Caco-2 (cell line): ENCODE data around the gene ZNF528. TPM values are rescaled to one million over a fixed set of nuclear protein-coding genes. Genes with fewer than 3 reads are reported as not detected.

Experiments
- BruUV-seq: library from RNA; stranded (reverse); fragments of 400-500 nt; replicated peaks from 2 replicates; lab custom pipeline; 2021; lab: Mats Ljungman, UMichigan
- CTCF ChIA-PET: fragments of 300-600 bp; sonication (Branson Sonifier 250); formaldehyde crosslinking; loops from one replicate; lab custom pipeline; 2022; ENCODE audit warnings: antibody characterized with exemption; lab: Charles Lee
- POLR2A ChIA-PET: fragments of 300-600 bp; sonication (Branson Sonifier 250); formaldehyde crosslinking; loops from one replicate; lab custom pipeline; 2022; ENCODE audit warnings: antibody characterized with exemption; lab: Charles Lee
- DNase-seq, 2 experiments: peaks; one replicate each; pipeline versions ENCODE4 v3.0.0 to v3.0.0-alpha.2; 2020 to 2022
- H3K27me3 ChIP-seq: replicated peaks from 2 replicates; pipeline ENCODE4 v1.6.0; 2011; ENCODE audit warnings: low read length; ENCODE audit not compliant: control insufficient read depth, insufficient read depth
- H3K36me3 ChIP-seq: 2 replicates; pipeline ENCODE4 v1.5.1; 2011; ENCODE audit warnings: low read length; ENCODE audit not compliant: control insufficient read depth, insufficient read depth
- H3K4me1 ChIP-seq: fragments of 250-450 bp; sonication (Bioruptor Pico); 2 replicates; pipeline ENCODE4 v1.5.1; 2020; ENCODE audit warnings: mild to moderate bottlenecking
- H3K4me3 ChIP-seq: 2 replicates; pipeline ENCODE4 v1.5.1; 2011; ENCODE audit warnings: low read depth, mild to moderate bottlenecking, control low read depth, low read length
- H3K9me3 ChIP-seq: fragments of 250-450 bp; sonication (Bioruptor Pico); 2 replicates; pipeline ENCODE4 v1.5.1; 2020; ENCODE audit warnings: mild to moderate bottlenecking, moderate library complexity
- H3K27ac Mint-ChIP-seq: one replicate; pipeline ENCODE4 v1.8.0; 2022; ENCODE audit warnings: mixed read lengths; ENCODE audit not compliant: unreplicated experiment
- H3K27me3 Mint-ChIP-seq: one replicate; pipeline ENCODE4 v1.8.0; 2022; ENCODE audit warnings: mixed read lengths; ENCODE audit not compliant: insufficient read depth, unreplicated experiment
- H3K36me3 Mint-ChIP-seq: one replicate; pipeline ENCODE4 v1.8.0; 2022; ENCODE audit warnings: mild to moderate bottlenecking, mixed read lengths; ENCODE audit not compliant: insufficient read depth, unreplicated experiment
- H3K4me1 Mint-ChIP-seq: one replicate; pipeline ENCODE4 v1.8.0; 2022; ENCODE audit warnings: low read depth, mixed read lengths; ENCODE audit not compliant: unreplicated experiment
- H3K4me3 Mint-ChIP-seq: one replicate; pipeline ENCODE4 v1.8.0; 2022; ENCODE audit warnings: mild to moderate bottlenecking, moderate library complexity, mixed read lengths; ENCODE audit not compliant: unreplicated experiment
- H3K9me3 Mint-ChIP-seq: one replicate; pipeline ENCODE4 v1.8.0; 2022; ENCODE audit warnings: mixed read lengths; ENCODE audit not compliant: unreplicated experiment
- intact Hi-C: fragments of 100-400 bp; cut with micrococcal nuclease; formaldehyde crosslinking; loops from one replicate; pipeline ENCODE4 v1.10.0; 2022; ENCODE audit not compliant: unreplicated experiment
- total RNA-seq: library from RNA; stranded (reverse); gene quantifications from 2 replicates; pipeline ENCODE4 v1.2.3, GENCODE V29; 2022
- TF ChIP-seq, protein P1 (sequence below), 2 experiments: fragments of 200-600 bp in 1 of 2; IDR thresholded peaks; 1 replicate in 1 of 2; 2 replicates in 1 of 2; pipeline versions ENCODE4 v1.5.1 to v1.8.0; 2011 to 2022; ENCODE audit warnings: antibody characterized with exemption in 1 of 2, control low read depth in 1 of 2, inconsistent platforms in 1 of 2, low read depth in 1 of 2, low read length in 1 of 2, mild to moderate bottlenecking in 1 of 2, moderate library complexity in 1 of 2; ENCODE audit not compliant: insufficient read depth in 1 of 2, severe bottlenecking in 1 of 2, unreplicated experiment in 1 of 2

The ZNF528 gene
- total RNA-seq, 1 experiment from 2014 or later, result 7.8 TPM

DNA sequence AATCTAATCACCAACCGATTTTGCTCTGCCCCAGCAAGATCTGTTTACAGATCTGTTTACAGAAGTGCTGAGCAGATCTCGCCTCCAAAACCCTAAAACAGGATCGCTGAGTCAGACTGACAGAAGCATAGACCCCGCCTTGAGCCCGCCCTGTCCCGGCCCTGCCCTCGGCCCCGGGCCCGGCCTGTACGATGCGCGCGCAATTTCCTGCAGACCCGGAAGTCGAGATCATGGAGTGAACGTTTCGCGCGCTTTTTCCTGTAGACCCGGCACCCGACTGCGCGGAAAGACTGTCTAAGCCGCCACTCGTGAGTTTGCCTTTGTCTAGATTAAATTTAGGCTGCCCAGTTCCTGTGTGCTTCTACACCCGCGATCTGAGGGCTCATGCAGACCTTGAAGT is 31.3 kb downstream of the ZNF528 start, which contains the start of gene ZNF534:
ZNF534 (plus strand) TSS at position 212 of the 400 bp plus-strand sequence. CDS start 2,327 bp downstream, outside the sequence.
- Mint-ChIP-seq H3K27me3 (no peaks in the 10 kb centered on the region), H3K36me3 (no peaks in the 10 kb centered on the region), H3K4me1 (no peaks in the 10 kb centered on the region), H3K9me3 (peaks cover 39% of the 10 kb centered on the region), H3K27ac (no peak within 1 kb of the TSS), H3K4me3 (no peak within 1 kb of the TSS)
- CTCF ChIA-PET, result no interaction called here
- TF ChIP-seq, protein P1, sequence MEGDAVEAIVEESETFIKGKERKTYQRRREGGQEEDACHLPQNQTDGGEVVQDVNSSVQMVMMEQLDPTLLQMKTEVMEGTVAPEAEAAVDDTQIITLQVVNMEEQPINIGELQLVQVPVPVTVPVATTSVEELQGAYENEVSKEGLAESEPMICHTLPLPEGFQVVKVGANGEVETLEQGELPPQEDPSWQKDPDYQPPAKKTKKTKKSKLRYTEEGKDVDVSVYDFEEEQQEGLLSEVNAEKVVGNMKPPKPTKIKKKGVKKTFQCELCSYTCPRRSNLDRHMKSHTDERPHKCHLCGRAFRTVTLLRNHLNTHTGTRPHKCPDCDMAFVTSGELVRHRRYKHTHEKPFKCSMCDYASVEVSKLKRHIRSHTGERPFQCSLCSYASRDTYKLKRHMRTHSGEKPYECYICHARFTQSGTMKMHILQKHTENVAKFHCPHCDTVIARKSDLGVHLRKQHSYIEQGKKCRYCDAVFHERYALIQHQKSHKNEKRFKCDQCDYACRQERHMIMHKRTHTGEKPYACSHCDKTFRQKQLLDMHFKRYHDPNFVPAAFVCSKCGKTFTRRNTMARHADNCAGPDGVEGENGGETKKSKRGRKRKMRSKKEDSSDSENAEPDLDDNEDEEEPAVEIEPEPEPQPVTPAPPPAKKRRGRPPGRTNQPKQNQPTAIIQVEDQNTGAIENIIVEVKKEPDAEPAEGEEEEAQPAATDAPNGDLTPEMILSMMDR (IDR thresholded peaks at IDR 0.05; ENCODE audit: insufficient read depth in 1 of 2, low read depth in 1 of 2, low read length in 1 of 2, severe bottlenecking in 1 of 2, unreplicated experiment in 1 of 2), result no peak
- no peaks in the 10 kb centered on the region for H3K27me3 ChIP-seq
- intact Hi-C loops, result no loop called here
- H3K36me3 ChIP-seq, result no peaks in the 10 kb centered on the region
- DNase-seq, result no peak
- H3K4me1 ChIP-seq, result no peaks in the 10 kb centered on the region
- POLR2A ChIA-PET, result no interaction called here
- H3K4me3 ChIP-seq, result no peak within 1 kb of the TSS
- BruUV-seq, result no TSS peak
- peaks cover 16% of the 10 kb centered on the region for H3K9me3 ChIP-seq

- intact Hi-C loops, result no loop called here
- ChIA-PET CTCF (no interaction called here), POLR2A (no interaction called here)
- TF ChIP-seq, protein P1 (IDR thresholded peaks at IDR 0.05; ENCODE audit: insufficient read depth in 1 of 2, low read depth in 1 of 2, low read length in 1 of 2, severe bottlenecking in 1 of 2, unreplicated experiment in 1 of 2), result no peak
- no TSS peak for BruUV-seq
- H3K4me3 Mint-ChIP-seq, result no peak overlapping the region
- Histone ChIP-seq H3K9me3 (peaks cover 42% of the 10 kb centered on the region), H3K4me3 (no peak overlapping the region), H3K36me3 (no peaks in the 10 kb centered on the region), H3K4me1 (no peaks in the 10 kb centered on the region), H3K27me3 (no peaks in the 10 kb centered on the region)
- no peaks in the 10 kb centered on the region for H3K27me3 Mint-ChIP-seq
- H3K9me3 Mint-ChIP-seq, result peaks cover 59% of the 10 kb centered on the region
- H3K36me3 Mint-ChIP-seq, result no peaks in the 10 kb centered on the region
- no peak for DNase-seq
- H3K4me1 Mint-ChIP-seq, result no peaks in the 10 kb centered on the region
- H3K27ac Mint-ChIP-seq, result no peak overlapping the region
Measured at GRCh38 chr19:52442179-52442578, 44.5 kb downstream of the ZNF528 start.

DNA sequence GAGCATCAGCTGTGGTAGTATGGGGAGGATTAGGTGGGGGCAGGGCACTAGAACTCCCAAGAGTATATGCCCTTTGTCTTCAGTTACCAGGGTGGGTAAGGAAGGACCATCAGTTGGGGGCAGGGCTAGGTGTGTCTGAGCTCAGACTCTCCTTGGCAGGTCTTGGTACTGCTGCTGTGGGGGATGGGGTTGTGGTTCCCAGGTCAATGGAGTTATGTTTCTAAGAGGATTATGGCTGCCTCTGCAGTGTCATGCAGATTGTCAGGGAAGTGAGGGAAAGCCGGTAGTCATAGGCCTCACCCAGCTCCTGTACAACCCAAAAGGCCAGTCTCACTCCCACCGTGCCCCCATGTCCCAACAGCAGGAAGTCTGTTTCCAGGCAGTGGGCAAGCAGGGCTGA is 46.9 kb downstream of the ZNF528 start:
- H3K4me1 Mint-ChIP-seq, result no peaks in the 10 kb centered on the region
- H3K9me3 Mint-ChIP-seq, result peaks cover 58% of the 10 kb centered on the region

More for the DNA sequence above, 46.9 kb downstream of the ZNF528 start:
- BruUV-seq, result no TSS peak
- H3K4me1 ChIP-seq, result no peaks in the 10 kb centered on the region
- no peak overlapping the region for H3K4me3 Mint-ChIP-seq
- POLR2A ChIA-PET, result no interaction called here
- intact Hi-C loops, result no loop called here
- CTCF ChIA-PET, result no interaction called here
- H3K9me3 ChIP-seq, result peaks cover 42% of the 10 kb centered on the region
- no peak for DNase-seq
- H3K27ac Mint-ChIP-seq, result no peak overlapping the region
- H3K27me3 Mint-ChIP-seq, result no peaks in the 10 kb centered on the region
- no peaks in the 10 kb centered on the region for H3K36me3 Mint-ChIP-seq
- no peaks in the 10 kb centered on the region for H3K36me3 ChIP-seq
- H3K4me3 ChIP-seq, result no peak overlapping the region
- no peaks in the 10 kb centered on the region for H3K27me3 ChIP-seq
- TF ChIP-seq, protein P1 (IDR thresholded peaks at IDR 0.05; ENCODE audit: insufficient read depth in 1 of 2, low read depth in 1 of 2, low read length in 1 of 2, severe bottlenecking in 1 of 2, unreplicated experiment in 1 of 2), result no peak
